HUDEP-2 (cell line): Measurements from ENCODE around the gene PPARGC1A.

ENCODE experiments used
- DNase-seq, 76 experiments: peaks; one replicate each; lab custom pipeline; 2025; ENCODE audit not compliant: unreplicated experiment in 76 of 76; lab: John Stamatoyannopoulos, UW

PPARGC1A gene

DNA sequence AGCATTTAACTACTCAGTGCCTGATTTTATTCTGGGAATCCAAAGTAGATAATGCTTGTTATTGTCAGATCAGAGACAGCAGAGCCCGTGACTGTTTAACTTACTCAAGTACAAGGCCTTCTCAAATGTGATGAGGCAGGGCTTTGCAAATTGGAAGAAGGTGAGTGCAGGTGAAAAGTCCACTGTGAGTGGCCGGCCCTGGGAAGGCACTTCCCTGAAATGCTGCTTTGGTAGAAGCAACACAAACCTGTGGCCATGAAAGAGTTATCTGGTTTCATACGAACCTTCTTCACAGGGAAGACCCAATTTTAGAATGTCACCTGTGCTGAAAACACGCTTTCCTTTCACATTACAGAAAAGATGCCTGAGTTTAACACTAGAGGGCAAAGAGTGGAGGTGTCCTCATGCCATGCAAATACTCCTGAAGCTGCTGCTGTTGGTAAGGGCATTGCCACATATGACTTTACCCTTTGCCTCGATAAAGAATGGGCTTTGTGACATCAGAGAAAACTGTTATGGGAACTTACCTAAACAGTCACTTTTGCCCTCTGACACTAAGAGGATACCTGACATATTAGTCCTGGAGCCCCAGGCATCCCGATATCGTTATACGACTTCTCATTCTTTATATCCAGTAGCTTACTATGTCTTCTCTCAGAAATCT lies 8.0 kb downstream of the PPARGC1A start:
- DNase-seq = no peak

DNA sequence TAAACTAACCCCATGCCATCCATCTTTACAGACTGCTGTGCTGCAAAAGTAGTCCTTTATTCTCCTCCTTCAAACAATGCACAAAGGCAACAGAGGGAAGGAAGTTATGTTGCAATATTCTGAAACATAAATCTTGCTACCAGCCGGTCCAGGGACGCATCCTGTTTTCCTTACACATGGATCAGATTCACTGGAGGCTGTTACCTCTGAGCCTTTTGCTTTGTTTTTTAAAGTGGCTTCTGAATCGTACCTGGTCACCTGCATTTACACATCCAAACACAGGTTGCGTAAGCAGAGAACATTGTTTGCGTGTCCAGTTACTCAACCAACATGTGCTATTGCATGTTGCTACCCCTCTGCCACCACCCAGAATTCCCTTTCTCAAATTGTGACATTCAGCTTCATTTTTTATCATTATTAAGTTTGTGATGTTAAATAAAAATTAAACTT lies 8.8 kb downstream of the PPARGC1A start:
- no peak for DNase-seq

DNA sequence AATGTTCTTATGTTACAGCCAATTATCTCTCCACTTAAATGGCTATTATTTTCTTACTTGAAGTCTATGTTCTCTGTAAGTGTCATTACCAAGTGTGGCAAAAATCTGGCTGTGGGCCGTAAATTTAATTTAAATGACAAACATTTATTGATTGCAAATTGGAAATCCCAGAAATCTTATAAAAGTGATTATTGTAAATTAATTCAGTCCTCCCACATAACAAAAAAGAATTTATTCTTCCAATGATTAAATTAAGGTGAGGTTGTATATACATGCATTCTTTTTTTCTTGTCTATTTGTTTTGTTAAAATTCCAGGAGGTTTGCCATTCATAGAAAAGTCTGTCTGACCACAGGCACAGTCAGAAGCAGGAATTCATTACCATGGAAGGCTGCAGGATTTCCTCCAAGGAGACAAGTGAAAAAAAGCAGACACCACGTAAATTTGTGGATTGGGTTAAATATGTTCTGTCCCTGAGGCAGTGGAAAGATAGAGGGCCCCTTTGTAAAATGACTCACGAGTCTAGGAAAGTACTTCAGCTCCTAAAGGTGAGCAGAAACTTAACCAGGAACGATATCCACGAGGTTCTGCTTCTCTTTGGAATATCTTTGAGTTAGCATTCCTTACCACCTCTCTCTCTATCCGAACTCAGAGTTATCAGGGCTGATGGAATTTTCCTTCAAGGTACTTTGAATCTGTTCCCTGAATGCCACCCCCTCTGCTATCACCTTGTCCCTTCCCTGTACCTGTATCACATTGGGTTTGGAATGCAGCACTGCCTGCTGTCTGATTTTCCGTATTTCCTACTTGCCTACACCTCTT lies 10.7 kb downstream of the PPARGC1A start:
- no peak for DNase-seq

DNA sequence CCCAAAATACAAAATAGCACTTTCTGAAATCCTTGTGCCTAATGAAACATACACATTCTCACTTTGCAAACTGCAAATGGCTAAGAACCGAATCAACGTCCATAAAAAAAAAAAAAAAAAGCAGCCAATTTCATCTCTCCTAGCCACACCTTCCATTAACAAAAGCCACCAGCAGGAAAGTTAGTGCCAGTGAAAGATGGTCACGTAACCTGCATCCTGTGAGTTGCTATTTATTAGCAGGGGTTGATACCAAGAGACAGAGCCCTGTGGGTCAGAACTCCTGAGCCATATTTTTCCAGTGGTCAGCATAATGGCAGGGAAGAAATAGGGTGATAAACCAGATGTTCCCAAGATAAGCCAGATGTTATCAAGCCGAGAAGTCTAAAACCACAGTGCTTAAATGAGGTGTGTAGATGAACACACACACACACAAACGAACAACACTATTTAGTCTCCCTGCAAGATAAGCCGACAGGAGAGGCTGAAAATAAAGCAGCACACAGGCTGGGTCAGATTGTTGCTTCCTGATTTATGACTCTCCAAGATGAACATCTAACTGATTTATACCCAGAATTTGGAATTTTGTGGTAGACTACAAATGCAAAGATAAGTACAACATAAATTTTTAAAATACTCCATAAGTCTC lies 11.5 kb downstream of the PPARGC1A start:
- no peak for DNase-seq

- DNase-seq = no peak
Observed at GRCh38 chr4:23877758-23878229, 12.1 kb downstream of the PPARGC1A start.

GRCh38 chr4:23876418-23877089 lies 13.3 kb downstream of the PPARGC1A start:
- no peak for DNase-seq

DNA sequence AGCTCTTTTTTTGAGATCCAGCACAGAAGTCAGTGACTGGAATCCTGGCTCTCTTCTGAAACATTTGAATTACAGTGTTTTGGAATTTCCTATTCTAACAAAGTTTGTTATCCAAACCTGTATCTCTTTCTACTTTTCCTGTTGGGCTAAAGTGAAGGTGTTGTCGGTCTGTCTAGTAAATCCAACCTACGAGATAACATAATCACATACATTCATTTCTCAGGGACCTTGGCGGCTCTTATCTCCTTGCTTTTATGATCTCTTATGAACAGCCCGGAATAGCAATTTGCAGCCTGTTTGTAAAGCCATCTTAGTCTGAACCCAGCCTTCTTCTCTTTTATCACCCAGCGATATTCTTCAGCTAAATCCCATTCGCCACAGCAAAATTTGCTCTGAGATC lies 14.5 kb downstream of the PPARGC1A start:
- no peak for DNase-seq

GRCh38 chr4:23874536-23874901 lies 15.3 kb downstream of the PPARGC1A start:
- DNase-seq = no peak

DNA sequence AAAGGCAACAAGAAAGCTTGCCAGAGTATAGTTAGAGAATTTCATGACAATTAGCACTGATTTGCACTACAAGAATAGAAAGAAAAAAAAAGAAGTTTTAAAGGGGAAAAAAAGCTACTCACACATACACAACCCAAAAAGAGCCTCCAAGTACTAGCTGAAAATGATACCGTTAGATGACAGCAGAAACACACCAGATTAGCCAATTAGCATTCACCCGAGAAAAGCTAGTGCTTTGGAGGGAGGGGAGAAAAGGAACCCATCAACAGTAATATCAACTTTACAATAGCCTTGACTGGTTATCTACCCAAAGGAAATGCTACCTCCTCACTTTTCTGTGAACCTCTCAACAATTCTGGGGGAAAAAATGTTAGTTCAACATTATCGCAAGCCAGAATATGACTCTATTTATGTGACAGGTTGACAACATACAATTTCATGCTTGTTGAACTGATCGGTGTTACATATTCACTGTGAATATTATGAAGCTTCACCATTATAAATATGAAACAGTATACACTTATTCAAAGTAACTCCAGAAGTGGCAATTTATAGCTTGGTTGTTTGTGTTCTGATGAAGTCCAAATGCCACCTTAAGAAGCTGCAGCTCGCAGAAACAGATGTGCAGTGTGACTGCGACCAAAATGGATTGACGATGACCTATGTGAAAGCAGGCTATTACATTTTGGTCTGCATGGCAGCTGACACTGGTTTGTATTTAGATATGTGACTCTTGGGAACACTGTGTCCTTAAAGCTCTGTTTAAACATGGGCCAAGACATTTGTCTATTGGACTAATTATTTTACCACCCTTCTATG lies 15.9 kb downstream of the PPARGC1A start:
- no peak for DNase-seq

DNA sequence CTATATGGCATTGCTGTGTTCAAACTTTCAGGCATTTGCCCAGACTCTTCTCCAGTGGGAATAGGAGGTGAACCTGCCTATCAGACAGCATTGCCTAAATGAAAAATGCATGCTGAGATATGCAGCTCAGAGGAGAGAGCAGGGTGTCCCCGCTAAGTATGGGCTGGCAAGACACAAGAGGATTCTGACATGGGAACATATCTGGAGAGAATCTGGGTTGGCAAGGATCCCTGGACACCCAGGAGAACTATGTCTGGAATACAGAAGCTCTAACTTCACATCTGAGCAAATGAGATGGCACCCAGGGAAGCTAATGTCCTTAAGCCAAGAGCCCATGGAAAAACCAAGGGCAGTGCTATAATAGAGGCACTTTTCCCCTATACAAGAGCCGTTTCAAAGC lies 18.4 kb downstream of the PPARGC1A start:
- DNase-seq = no peak

- DNase-seq = no peak
Observed at GRCh38 chr4:23866450-23867075, 23.3 kb downstream of the PPARGC1A start.

DNA sequence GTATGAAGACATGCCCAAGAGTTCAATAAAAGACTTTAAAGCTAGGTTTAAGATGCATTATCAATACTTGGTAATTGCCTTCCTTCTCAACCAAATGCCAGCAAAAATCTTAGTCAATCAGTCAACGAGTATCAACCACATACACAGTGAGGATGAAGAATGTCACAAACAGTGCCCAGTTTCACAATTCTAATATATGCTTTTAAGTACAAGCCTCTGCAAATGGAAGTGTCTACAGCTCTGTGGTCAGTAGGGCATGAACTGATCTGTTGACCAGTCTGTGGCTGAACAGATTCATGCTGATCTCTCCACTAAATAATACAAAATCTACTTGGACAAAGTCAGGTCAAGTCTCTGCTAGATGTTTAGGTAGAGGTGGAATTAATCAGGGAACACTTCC lies 27.9 kb downstream of the PPARGC1A start:
- no peak for DNase-seq

GRCh38 chr4:23860919-23861318 lies 28.9 kb downstream of the PPARGC1A start:
- no peak for DNase-seq

DNA sequence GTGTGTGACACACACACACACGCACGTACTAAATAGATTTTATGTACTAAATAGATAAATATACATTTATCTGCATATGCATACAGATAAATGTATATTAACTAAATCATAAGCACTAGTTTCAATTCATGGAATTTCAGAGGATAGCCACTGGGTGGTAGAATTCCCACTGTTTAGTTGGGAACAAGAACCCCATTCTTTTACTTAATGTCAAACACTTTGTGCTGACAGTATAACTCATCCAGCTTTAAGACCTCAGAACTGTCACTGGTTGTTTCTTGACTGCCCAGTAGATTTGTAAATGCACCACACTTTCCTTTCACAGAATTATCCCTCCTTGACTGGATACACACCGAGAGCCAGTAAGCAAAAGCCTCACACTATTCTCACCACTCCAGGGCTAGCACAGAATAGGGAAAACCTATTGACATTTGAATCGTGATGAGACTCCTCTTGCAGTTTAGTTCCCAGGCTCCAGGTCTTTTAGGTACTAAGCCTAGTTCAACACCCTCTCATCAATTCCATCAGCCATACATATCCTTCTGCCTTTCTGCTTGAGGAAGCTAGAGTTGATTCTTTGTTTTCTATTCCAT lies 32.4 kb downstream of the PPARGC1A start:
- DNase-seq = no peak

DNA sequence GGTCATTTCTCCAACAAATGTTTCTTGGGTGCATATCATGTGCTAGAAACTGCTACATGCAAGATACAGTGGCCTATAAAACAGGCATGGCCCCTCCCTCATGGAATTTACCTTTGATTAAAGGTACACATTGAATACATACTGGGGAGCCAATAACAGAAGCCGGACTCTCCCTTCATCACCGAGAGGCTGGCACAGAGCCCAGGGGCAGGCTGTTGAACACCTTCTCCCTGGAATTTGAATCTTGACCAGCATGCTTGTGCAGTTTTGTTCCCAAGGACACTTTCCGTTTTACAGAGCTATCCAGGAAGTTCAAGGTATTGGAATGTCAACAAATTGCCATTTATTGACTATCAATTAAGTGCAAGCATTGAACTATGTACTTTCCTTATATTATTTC lies 33.2 kb downstream of the PPARGC1A start:
- no peak for DNase-seq

- no peak for DNase-seq
Observed at GRCh38 chr4:23855912-23856605, 33.8 kb downstream of the PPARGC1A start.

- DNase-seq = no peak
Observed at GRCh38 chr4:23853986-23854660, 35.7 kb downstream of the PPARGC1A start.

DNA sequence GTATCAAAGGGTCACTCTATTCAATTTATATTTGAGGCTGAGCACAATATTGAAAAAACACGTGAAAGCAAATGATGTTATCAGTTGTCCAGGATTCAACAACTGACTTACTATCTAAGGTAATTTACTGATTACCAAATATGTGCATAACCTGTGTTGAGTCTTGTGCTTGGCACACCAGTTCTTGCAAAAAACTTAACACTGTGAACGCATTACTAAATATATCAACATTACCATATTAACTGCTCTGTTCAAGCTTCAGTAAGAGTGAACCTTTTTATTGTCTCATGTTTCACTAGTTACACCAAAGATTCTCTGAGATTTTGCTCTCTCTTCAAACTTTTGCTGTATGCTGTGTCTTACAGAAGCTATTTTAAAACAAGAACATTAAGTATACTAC lies 38.4 kb downstream of the PPARGC1A start:
- DNase-seq = no peak
